Ectodermal cell (in vitro differentiated cells): Measurements from ENCODE around the gene IFT43.

Experiments used
- H3K27ac ChIP-seq: 2 replicates; pipeline ENCODE4 v1.7.0; 2013; ENCODE audit warnings: mild to moderate bottlenecking, low read depth, low read length; ENCODE audit not compliant: insufficient read depth, poor library complexity, severe bottlenecking
- H3K27me3 ChIP-seq: 2 replicates; pipeline ENCODE4 v1.7.0; 2013; ENCODE audit warnings: mild to moderate bottlenecking, low read length; ENCODE audit not compliant: insufficient read depth, control insufficient read depth, poor library complexity, severe bottlenecking
- H3K36me3 ChIP-seq: one replicate; pipeline ENCODE4 v1.7.0; 2013; ENCODE audit warnings: low read length; ENCODE audit not compliant: control insufficient read depth, insufficient read depth
- H3K4me1 ChIP-seq: one replicate; pipeline ENCODE4 v1.7.0; 2013; ENCODE audit warnings: low read length; ENCODE audit not compliant: control insufficient read depth, insufficient read depth
- H3K4me3 ChIP-seq: 2 replicates; pipeline ENCODE4 v1.7.0; 2013; ENCODE audit warnings: low read depth, low read length, control low read depth; ENCODE audit not compliant: insufficient read depth
- H3K9me3 ChIP-seq: 2 replicates; pipeline ENCODE4 v1.7.0; 2013; ENCODE audit warnings: mild to moderate bottlenecking, low read length, moderate library complexity; ENCODE audit not compliant: control insufficient read depth
- WGBS, 2 experiments: methylation state at CpG; one replicate each; pipeline ENCODE4 v1.1.7; 2013; ENCODE audit warnings: missing lambda C conversion rate in 2 of 2; 5-methylcytosine and 5-hydroxymethylcytosine counted together

IFT43 gene

GRCh38 chr14:75968456-75968855, 17.1 kb upstream of the IFT43 start:
- 79 to 87% methylated on average over 4 of the region's 4 CpGs for WGBS, 2 experiments
- no peaks in the 10 kb centered on the region for H3K27me3 ChIP-seq
- no peak overlapping the region for H3K4me3 ChIP-seq
- H3K9me3 ChIP-seq: no peaks in the 10 kb centered on the region
- no peaks in the 10 kb centered on the region for H3K36me3 ChIP-seq
- no peak overlapping the region for H3K27ac ChIP-seq
- no peaks in the 10 kb centered on the region for H3K4me1 ChIP-seq

GRCh38 chr14:75969126-75969525, 16.4 kb upstream of the IFT43 start:
- 91 to 99% methylated on average over 4 of the region's 4 CpGs for WGBS, 2 experiments
- Histone ChIP-seq H3K4me1 (no peaks in the 10 kb centered on the region), H3K27me3 (no peaks in the 10 kb centered on the region), H3K27ac (no peak overlapping the region), H3K9me3 (no peaks in the 10 kb centered on the region), H3K4me3 (no peak overlapping the region), H3K36me3 (no peaks in the 10 kb centered on the region)

- no peaks in the 10 kb centered on the region for H3K27me3 ChIP-seq
- WGBS, 2 experiments: 82 to 90% methylated on average over 8 of the region's 8 CpGs
- no peak overlapping the region for H3K4me3 ChIP-seq
- H3K4me1 ChIP-seq: no peaks in the 10 kb centered on the region
- H3K36me3 ChIP-seq: no peaks in the 10 kb centered on the region
- no peak overlapping the region for H3K27ac ChIP-seq
- H3K9me3 ChIP-seq: no peaks in the 10 kb centered on the region
Observed at GRCh38 chr14:75969891-75970290, 15.7 kb upstream of the IFT43 start.

- no peaks in the 10 kb centered on the region for H3K9me3 ChIP-seq
- no peaks in the 10 kb centered on the region for H3K36me3 ChIP-seq
- 91 to 92% methylated on average over 9 of the region's 9 CpGs for WGBS, 2 experiments
- no peak overlapping the region for H3K4me3 ChIP-seq
- H3K27ac ChIP-seq: no peak overlapping the region
- H3K4me1 ChIP-seq: no peaks in the 10 kb centered on the region
- no peaks in the 10 kb centered on the region for H3K27me3 ChIP-seq
Observed at GRCh38 chr14:75970989-75971388, 14.6 kb upstream of the IFT43 start.

- Histone ChIP-seq H3K27ac (no peak overlapping the region), H3K9me3 (no peaks in the 10 kb centered on the region), H3K4me1 (no peaks in the 10 kb centered on the region), H3K27me3 (no peaks in the 10 kb centered on the region), H3K36me3 (no peaks in the 10 kb centered on the region), H3K4me3 (no peak overlapping the region)
- WGBS, 2 experiments: 93 to 94% methylated on average over 15 of the region's 15 CpGs
Observed at GRCh38 chr14:75971509-75971908, 14.1 kb upstream of the IFT43 start.

- Histone ChIP-seq H3K27me3 (no peaks in the 10 kb centered on the region), H3K27ac (no peak overlapping the region), H3K4me3 (no peak overlapping the region), H3K9me3 (no peaks in the 10 kb centered on the region), H3K4me1 (no peaks in the 10 kb centered on the region), H3K36me3 (no peaks in the 10 kb centered on the region)
- WGBS, 2 experiments: 71% methylated on average over 7 of the region's 7 CpGs
Observed at GRCh38 chr14:75972801-75973421, 12.7 kb upstream of the IFT43 start.

- H3K27me3 ChIP-seq: peaks cover 20% of the 10 kb centered on the region
- H3K27ac ChIP-seq: no peak overlapping the region
- no peak overlapping the region for H3K4me3 ChIP-seq
- H3K9me3 ChIP-seq: no peaks in the 10 kb centered on the region
- H3K4me1 ChIP-seq: peaks cover 9% of the 10 kb centered on the region
- WGBS, 2 experiments: 75 to 76% methylated on average over 6 to 8 of the region's 8 CpGs
- H3K36me3 ChIP-seq: no peaks in the 10 kb centered on the region
Observed at GRCh38 chr14:75976826-75977581, 8.6 kb upstream of the IFT43 start.

GRCh38 chr14:75977582-75977943, 8.0 kb upstream of the IFT43 start:
- H3K36me3 ChIP-seq: no peaks in the 10 kb centered on the region
- H3K4me1 ChIP-seq: peaks cover 9% of the 10 kb centered on the region
- H3K9me3 ChIP-seq: no peaks in the 10 kb centered on the region
- no peak overlapping the region for H3K4me3 ChIP-seq
- 66 to 70% methylated on average over 3 of the region's 3 CpGs for WGBS, 2 experiments
- peaks cover 23% of the 10 kb centered on the region for H3K27me3 ChIP-seq
- no peak overlapping the region for H3K27ac ChIP-seq

- H3K4me1 ChIP-seq: peaks cover 9% of the 10 kb centered on the region
- no peaks in the 10 kb centered on the region for H3K9me3 ChIP-seq
- H3K27me3 ChIP-seq: peaks cover 31% of the 10 kb centered on the region
- no peak overlapping the region for H3K4me3 ChIP-seq
- no peak overlapping the region for H3K27ac ChIP-seq
- H3K36me3 ChIP-seq: no peaks in the 10 kb centered on the region
- 84 to 85% methylated on average over 10 of the region's 10 CpGs for WGBS, 2 experiments
Observed at GRCh38 chr14:75978249-75978731, 7.3 kb upstream of the IFT43 start.

GRCh38 chr14:75979071-75979571, 6.4 kb upstream of the IFT43 start:
- Histone ChIP-seq H3K4me3 (no peak overlapping the region), H3K36me3 (no peaks in the 10 kb centered on the region), H3K9me3 (no peaks in the 10 kb centered on the region), H3K27ac (no peak overlapping the region), H3K4me1 (peaks cover 9% of the 10 kb centered on the region), H3K27me3 (peaks cover 39% of the 10 kb centered on the region)
- 77 to 80% methylated on average over 14 of the region's 14 CpGs for WGBS, 2 experiments
